NCI-H226 (cell line): ENCODE results near the gene NRG3.

ENCODE experiments used
- DNase-seq: peaks from one replicate; pipeline ENCODE4 v3.0.0-alpha.2; 2015

The NRG3 gene

DNA sequence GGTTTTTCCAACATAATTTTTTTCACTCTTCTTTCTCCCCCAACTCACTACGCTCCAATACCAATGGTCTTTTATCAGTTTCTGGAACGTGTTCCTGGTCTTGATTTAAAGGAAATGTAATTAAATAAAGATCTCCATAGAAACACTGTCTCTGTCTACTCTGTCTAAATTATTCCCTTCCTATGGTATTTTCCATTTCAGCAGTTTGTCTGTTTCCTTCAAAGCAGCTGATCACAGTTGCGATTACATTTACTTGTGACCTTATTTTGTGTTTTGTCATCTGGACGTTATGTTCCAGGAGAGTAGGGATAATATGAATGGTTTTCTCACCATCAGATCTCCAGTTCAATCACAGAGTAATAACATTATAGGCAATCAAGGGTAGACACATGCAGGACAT is 359.2 kb downstream of the NRG3 start:
- no peak for DNase-seq

GRCh38 chr10:82236084-82236731 is 361.2 kb downstream of the NRG3 start:
- no peak for DNase-seq

GRCh38 chr10:82238291-82238690 is 363.3 kb downstream of the NRG3 start:
- no peak for DNase-seq

- DNase-seq: no peak
These were observed 365.4 kb downstream of the NRG3 start for GRCh38 chr10:82240408-82240807.

- DNase-seq: no peak
These were observed 367.8 kb downstream of the NRG3 start for GRCh38 chr10:82242778-82243177.

GRCh38 chr10:82245157-82245556 is 370.2 kb downstream of the NRG3 start:
- DNase-seq: no peak

- no peak for DNase-seq
These were observed 371.0 kb downstream of the NRG3 start for GRCh38 chr10:82245906-82246560.

DNA sequence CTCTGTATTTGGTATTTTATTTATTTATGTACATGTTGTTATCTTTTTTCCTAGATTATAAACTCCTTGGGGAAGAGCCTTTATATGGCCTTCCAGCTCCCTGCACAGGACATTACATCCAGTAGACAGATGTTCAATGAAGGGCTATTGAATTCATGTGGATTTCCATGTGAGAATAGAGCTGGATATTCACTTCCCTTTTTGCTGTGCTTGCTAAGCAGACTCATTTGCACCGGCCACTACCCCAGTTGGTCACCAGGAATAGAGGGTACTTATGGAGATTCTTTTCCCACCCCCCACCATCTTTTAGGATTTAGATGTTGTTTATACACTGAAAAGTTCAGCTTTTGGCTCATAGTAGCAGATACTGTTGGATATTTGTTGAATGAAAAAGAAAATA is 374.1 kb downstream of the NRG3 start:
- DNase-seq: no peak

DNA sequence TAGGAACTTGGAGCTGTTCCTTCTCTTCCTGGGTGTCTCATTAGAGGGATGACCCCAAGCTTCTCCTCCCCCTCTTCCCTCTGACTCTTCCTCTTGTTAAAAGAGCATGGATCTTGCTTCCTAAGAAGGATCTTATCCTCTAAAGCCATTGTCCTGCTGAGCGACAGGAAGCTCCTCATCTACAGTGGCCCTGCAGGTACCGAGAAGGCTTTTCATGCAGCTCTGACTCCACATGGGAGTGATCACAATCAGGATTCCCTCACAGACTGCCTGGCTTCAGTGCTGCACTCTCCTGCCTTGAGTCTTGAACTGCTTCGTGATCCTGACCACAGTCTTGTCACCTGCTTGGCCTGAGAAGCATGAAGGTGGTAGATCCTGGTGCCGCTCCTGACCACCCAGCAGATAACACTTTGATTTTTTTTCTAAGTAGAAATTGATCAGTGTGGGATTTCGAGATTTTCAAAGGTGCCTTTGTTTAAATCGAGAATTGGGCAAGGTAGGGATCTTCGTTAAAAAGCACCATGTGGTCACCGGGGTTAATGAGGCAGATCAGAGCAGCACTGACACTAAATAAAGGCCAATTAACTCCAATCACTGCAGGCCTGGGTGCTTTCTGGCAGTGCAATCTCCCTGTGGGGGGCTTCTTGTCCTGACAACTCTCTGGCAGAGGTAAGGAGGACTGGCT is 376.4 kb downstream of the NRG3 start:
- no peak for DNase-seq

- no peak for DNase-seq
These were observed 377.1 kb downstream of the NRG3 start for GRCh38 chr10:82252081-82252480.

DNA sequence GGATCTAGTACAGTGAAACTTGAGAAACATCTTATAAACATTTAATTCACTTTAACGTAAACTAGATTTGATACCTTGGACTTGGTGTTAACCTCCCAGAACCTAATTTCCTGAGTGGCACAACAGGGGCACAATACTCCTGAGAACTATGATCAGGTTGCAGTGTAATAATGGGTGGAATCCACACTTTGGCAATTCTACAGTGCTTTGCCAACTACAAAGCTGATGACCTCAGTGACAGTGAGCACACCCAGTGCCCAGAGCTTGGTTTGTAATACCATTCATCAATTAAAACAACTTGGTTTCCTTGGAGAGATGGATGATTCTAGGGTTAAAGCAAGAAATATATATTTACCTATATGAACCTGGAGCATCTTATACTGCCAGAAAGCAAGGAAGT is 379.2 kb downstream of the NRG3 start:
- DNase-seq: no peak

DNA sequence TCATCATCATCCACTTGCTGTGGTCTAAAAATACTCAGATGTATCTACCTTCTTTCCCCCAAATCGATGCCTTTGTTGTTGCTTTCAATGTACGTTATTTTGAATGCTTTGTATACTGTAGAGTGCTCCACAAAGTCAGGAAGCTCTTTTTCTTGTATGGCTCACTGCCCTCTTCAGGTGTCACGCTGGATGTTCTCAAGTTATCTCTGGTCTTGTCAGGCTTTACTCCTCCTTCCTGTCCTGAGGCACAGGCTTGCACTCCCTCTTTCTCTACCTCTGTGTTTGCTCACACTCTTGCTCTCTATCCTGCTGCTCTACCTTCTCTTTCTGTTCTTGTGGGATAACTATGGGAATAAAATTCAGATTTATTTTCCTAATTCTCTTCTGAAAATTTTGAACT is 381.3 kb downstream of the NRG3 start:
- DNase-seq: no peak

DNA sequence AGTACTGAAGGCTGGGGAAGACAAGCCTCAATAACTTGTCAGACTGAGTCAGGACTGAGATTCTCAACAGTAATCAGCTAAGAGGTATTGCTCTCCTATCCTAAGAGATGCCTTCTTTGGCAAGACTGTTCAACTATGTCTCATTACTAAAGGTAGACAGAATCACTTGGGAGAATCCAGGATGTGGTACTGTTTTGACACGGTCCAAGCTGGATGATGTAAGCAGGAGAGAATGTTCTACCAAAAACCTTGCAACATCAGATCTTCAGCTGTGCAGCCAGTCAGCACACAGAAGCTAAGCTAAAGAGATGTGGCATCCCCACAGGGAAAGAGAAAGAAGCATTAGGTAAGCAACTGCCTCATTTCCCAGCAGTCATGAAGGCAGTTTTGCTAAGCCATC is 391.4 kb downstream of the NRG3 start:
- no peak for DNase-seq

DNA sequence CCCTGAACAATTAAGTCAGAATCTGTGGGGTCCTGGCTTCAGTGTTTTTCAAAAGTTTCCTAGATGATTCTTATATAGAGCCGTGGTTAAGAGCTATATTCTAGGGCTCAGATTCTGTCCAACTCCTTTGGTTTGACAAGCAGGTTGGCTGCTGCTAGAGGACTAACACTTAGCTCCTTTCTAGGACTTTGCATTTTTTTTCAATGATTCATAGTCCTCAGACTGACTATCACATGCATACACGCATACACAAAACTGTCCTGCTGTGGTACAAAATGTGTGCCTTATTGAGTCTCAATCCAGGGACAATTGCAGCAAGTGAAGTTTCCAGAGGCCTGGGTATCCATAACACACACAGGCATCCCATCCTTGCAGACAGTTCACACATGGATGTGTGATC is 392.0 kb downstream of the NRG3 start:
- DNase-seq: no peak

GRCh38 chr10:82267465-82267864 is 392.5 kb downstream of the NRG3 start:
- no peak for DNase-seq

- no peak for DNase-seq
These were observed 393.0 kb downstream of the NRG3 start for GRCh38 chr10:82267960-82268359.

GRCh38 chr10:82277591-82277990 is 402.6 kb downstream of the NRG3 start:
- DNase-seq: no peak

GRCh38 chr10:82278401-82279182 is 403.6 kb downstream of the NRG3 start:
- no peak for DNase-seq

DNA sequence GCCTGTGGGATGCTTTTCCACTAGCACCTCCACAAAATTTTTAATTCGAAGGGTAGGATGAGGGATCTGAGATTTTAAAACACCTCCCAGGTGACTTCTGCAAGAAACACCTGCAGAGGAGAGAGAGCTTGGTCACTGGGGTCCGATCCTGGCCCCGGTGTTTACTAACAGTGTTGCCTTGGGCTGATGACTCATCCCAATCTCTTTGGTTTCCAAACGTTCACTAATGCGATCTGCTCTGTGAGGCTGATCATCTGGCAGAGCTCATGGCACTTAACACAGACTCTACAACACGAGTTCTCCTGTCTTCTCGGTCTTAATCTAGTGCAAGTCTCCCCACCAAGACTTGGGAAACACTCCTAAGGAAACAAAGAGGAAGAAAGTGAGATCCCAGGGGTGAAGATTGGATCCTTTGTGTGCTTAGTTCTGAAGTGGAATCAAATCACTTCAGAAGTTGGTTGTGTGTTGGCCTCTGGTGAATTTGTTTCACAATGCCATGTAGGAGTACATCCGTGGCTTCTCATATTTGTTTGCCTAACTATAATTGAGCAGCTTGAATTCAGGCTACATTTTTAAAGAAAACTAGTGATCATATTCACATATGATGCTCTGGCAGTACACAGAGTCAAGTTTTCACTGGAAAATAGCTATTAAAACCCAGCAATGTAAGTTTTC is 407.9 kb downstream of the NRG3 start:
- DNase-seq: no peak

GRCh38 chr10:82284180-82284579 is 409.2 kb downstream of the NRG3 start:
- no peak for DNase-seq

DNA sequence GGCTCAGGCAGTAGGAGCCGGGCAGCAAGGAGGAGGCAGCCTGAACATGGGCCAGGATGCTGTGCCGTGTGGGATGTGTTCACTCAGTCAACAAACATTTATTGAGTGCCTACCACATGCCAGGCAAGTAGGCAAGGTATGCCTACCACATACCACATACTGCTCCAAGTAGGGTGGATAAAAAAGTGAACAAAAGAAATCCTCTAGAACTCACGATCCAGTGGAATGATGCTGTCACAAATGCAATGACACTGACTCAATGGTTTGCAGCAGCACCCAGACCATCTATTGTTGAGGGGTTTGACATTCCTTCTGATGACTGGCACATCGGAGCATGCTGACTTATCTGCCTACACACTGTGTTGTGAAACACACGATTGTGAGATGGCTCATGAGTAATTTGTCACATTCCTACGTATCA is 413.5 kb downstream of the NRG3 start:
- DNase-seq: no peak

DNA sequence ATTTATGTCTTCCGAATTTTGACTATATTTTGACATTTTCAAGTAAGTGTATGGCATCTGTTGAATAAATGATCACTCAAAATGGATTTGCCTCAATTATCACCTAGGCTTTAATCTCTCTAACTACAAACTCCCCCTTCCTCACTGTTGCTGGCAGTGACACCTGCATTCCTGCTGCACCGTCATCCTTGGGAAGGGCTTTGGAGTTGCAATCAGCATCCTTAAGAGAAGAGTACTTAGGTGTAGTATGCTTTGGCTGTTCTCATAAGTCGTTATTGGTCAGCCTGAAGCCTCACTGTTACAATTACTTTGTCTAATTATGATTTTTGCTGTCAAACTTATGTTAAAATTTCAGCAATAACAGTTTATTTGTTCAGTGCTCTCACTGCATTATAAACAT is 415.0 kb downstream of the NRG3 start:
- no peak for DNase-seq

DNA sequence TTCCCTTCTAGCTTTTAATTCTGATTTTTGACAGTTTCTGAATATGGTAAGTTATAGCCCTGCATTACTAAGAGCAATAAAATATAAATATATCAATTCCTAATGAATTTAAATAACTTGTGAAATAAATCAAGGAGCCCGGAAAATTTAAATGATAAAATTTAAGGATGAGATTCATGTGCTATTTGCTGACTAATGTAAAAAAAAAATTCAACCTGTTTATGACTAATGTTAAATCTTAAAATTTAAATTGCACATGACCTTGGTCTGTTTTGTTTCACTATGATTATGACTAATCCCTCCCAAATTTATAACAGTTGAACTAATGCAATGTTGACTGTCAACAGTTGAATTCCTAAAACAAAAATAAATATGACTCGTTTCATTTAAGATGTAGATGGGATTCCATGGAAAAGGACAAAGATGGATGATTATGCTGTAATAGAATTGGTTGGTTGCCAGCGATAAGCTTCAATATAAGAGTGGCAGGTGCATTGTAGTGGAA is 419.9 kb downstream of the NRG3 start:
- no peak for DNase-seq
